HL-60 (cell line): ENCODE measurements around the gene KCNK15.
A peak's percentile ranks its signal among the peaks of the same experiment; 100 is the strongest.

Experiments used
- DNase-seq, 2 experiments: peaks; one replicate each; pipeline ENCODE4 v3.0.0-alpha.2; 2010 to 2020; ENCODE audit warnings: low read depth in 1 of 2, low spot score in 1 of 2
- H3K27ac ChIP-seq: fragments of 250-450 bp; sonication (Bioruptor Pico); replicated peaks from 2 replicates; pipeline ENCODE4 v1.5.1; 2020; ENCODE audit warnings: mild to moderate bottlenecking, moderate library complexity
- H3K27me3 ChIP-seq: fragments of 250-450 bp; sonication (Bioruptor Pico); 2 replicates; pipeline ENCODE4 v1.5.1; 2021; ENCODE audit warnings: mild to moderate bottlenecking, moderate library complexity; ENCODE audit not compliant: insufficient read depth, poor library complexity, severe bottlenecking
- H3K4me3 ChIP-seq: replicated peaks from 2 replicates; pipeline ENCODE4 v1.5.1; 2011; ENCODE audit warnings: mild to moderate bottlenecking, control low read depth, low read length; ENCODE audit not compliant: insufficient read depth
- CTCF ChIP-seq: IDR thresholded peaks from one replicate; pipeline ENCODE4 v1.5.1; 2011; ENCODE audit warnings: low read length, control low read depth, inconsistent platforms; ENCODE audit not compliant: insufficient read depth
- GABPA ChIP-seq: IDR thresholded peaks from 2 replicates; pipeline ENCODE4 v1.6.1; 2012; ENCODE audit warnings: low read depth
- POLR2AphosphoS5 ChIP-seq: IDR thresholded peaks from 2 replicates; pipeline ENCODE4 v1.6.1; 2012; ENCODE audit warnings: low read depth
- REST ChIP-seq: IDR thresholded peaks from 2 replicates; pipeline ENCODE4 v1.6.1; 2012; ENCODE audit warnings: low read depth; ENCODE audit not compliant: insufficient replicate concordance
- SPI1 ChIP-seq: IDR thresholded peaks from 2 replicates; pipeline ENCODE4 v1.6.1; 2012; ENCODE audit warnings: low read depth, mild to moderate bottlenecking, borderline replicate concordance

The KCNK15 gene

GRCh38 chr20:44745122-44745597 lies 505 bp upstream of the KCNK15 start:
- no peak for DNase-seq
- Histone ChIP-seq H3K27me3 (peaks cover 12% of the 10 kb centered on the region), H3K4me3 (no peak overlapping the region), H3K27ac (no peak overlapping the region)
- TF ChIP-seq REST: no peak
- no peak for TF ChIP-seq POLR2AphosphoS5
- no peak for TF ChIP-seq GABPA
- no peak for TF ChIP-seq SPI1
- TF ChIP-seq CTCF: no peak

- Histone ChIP-seq H3K4me3 (peak overlapping the region; percentile 31), H3K27me3 (peaks cover 12% of the 10 kb centered on the region), H3K27ac (no peak overlapping the region)
- no peak for TF ChIP-seq POLR2AphosphoS5
- TF ChIP-seq GABPA: no peak
- no peak for TF ChIP-seq REST
- no peak for TF ChIP-seq CTCF
- TF ChIP-seq SPI1: no peak
- DNase-seq: no peak
Observed at GRCh38 chr20:44746367-44747165, 901 bp downstream of the KCNK15 start.

- Histone ChIP-seq H3K4me3 (no peak overlapping the region), H3K27me3 (peaks cover 10% of the 10 kb centered on the region), H3K27ac (no peak overlapping the region)
- peak; percentile 62 to 73 for DNase-seq
- TF ChIP-seq GABPA (no peak), CTCF (peak; percentile 50)
Observed at GRCh38 chr20:44747166-44748004, 1.7 kb downstream of the KCNK15 start.
